HG03378 (cell line): ENCODE data around the gene PLXND1.
"Not testable (repeated sequence)": the region's sequence is repeated elsewhere in the genome, so short reads cannot be mapped to it uniquely, and the experiment has no call there.

Experiments
- ATAC-seq: cut with Tn5 transposase; IDR thresholded peaks from one replicate; pipeline ENCODE4 v1.9.1; 2021; ENCODE audit warnings: mild to moderate bottlenecking, moderate library complexity; ENCODE audit not compliant: unreplicated experiment

The PLXND1 gene

DNA sequence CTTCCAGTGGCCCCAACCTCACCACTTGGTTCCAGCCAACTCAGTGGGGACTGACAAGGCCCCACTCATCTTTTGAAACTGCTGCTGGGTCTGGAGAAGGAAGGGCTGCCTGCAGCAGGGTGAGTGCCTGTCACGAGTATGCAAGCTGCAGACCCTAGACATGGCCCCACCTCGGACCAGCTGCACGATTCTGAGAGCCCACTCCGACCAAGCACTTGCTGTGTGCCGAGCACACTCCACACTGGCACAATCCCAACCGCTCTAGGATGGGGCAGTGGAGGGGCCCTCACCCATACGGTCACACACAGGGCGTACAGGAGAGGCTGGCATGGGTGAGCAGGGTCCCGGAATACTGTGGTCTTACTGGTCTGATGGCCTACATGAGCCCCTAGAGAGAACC lies 8.0 kb upstream of the PLXND1 start:
- ATAC-seq, result no peak

- no peak for ATAC-seq
Measured at GRCh38 chr3:129613367-129613740, 6.9 kb upstream of the PLXND1 start.

DNA sequence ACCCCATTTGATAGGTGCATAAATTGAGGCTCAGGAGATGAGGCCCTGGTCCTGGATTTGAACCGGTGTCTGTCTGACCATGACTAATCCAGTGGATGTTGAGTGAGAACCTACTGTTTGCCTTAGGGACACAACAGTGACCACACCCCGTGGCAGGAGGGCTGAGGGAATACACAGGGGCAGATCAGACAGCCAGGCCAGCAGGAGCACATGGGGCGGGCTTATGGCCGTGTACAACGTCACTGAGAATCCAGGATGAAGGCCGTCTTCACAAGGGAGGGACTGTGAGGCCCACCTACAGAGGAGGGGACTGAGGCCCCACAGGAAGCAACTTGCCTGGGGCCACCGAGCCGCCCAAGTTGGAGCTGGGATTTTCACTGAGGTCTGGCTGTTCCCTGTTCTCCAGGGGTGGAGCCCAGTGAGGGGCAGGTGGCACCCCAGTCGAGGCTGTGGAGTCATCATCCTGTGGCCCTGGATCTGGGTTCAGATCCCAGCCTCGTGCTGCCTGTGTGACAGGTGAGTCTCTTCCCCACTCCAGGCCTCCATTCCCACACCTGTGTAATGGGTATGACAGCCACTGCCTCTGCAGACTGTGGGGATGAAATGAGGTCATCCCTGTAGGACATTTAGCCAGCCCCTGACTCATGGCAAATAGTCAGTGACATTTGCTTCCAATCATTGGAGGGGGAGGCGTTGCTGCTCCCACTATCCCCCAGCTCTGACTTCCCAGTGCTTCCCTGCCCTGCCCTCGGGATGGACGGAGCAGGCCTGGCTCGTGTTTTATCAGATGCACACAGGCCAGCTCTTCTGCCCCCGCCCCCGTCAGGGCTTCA lies 6.3 kb upstream of the PLXND1 start:
- ATAC-seq, result no peak

GRCh38 chr3:129611812-129612533 lies 5.5 kb upstream of the PLXND1 start:
- no peak for ATAC-seq

GRCh38 chr3:129611446-129611800 lies 4.9 kb upstream of the PLXND1 start:
- no peak for ATAC-seq

DNA sequence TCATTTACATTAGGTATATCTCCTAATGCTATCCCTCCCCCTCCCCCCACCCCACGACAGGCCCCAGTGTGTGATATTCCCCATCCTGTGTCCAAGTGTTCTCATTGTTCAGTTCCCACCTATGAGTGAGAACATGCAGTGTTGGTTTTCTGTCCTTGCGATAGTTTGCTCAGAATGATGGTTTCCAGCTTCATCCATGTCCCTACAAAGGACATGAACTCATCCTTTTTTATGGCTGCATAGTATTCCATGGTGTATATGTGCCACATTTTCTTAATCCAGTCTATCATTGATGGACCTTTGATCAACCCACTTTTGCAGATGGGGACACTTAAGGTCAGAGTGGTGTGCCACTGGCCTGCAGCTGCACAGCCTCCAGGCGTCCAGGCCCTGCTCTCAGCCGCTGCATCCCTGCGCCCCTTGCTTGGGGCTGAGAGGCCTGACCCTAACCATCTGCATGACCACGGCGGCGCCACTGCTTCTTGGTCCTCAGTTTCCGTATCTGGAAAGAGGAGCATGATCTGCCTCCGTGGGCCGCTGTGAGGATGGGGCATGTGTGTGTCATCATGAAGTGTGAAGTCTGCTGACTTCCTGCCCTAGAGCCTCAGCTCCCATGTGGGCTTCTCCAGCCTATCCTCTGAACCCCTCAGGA lies 4.4 kb upstream of the PLXND1 start:
- not testable (repeated sequence) for ATAC-seq

- no peak for ATAC-seq
Measured at GRCh38 chr3:129610276-129610675, 3.8 kb upstream of the PLXND1 start.

- no peak for ATAC-seq
Measured at GRCh38 chr3:129609591-129610182, 3.2 kb upstream of the PLXND1 start.

DNA sequence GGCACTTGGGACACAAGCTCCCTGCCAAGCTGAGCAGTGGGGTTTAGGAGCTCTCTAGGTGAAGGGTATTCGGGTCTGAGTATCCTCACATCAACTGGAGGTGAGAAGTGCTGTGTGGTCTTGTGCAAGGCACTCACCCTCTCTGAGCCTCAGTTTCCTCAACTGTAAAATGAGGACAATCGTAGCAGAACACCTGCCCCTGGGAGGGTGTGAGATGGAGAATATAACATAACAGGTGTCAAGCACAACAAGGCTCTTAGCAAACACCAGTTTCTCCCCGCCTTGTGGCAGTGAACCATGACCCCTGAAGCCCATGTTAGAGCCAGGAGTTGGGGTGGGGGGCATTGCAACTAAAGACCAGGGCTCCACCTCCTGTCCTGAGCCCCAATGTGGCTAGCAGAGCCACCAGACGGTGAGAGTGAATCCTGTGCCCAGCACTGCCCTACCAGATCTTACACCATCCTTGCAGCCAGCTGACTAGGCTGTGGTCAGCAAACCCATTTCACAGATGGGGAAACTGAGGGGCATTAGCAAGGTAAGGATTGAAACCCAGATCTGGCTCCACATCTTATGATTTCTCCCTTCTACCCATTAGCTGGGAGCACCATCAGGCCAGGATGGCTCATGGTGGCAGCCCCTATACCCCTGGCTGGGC lies 2.6 kb upstream of the PLXND1 start:
- no peak for ATAC-seq

GRCh38 chr3:129608087-129608935 lies 1.8 kb upstream of the PLXND1 start:
- ATAC-seq, result no peak

DNA sequence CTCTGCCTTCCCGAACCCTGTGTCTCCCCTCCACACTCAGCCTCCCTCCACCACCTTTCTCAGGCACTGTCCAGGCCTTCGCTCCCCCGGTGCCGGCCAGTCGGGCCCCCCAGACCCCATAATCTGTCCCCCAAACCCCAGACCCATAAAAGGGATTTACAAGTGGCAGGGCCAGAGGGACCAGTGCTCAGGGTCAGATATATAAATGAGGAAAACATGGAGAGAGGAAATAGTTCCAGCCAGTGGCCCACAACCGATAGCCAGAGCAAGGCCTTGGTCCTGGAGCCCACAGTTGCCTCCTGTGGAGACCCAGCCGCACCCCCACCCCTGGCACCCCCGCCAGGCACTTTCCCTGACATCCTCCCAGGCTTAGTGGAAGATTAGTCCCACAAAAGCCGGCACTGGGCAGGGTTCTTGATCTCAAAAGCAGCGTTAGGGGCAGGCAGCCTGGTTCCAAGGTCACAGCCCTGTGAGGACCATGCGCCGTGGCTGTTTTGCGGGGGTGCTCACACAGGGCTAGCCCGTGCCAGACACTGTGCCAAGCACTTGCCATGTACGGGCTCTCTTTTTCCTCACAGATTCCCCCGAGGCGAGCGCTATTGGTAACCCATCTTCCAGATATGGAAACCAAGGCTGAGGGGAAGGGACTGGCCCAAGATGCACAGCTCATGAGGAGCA lies 1.1 kb upstream of the PLXND1 start:
- no peak for ATAC-seq

DNA sequence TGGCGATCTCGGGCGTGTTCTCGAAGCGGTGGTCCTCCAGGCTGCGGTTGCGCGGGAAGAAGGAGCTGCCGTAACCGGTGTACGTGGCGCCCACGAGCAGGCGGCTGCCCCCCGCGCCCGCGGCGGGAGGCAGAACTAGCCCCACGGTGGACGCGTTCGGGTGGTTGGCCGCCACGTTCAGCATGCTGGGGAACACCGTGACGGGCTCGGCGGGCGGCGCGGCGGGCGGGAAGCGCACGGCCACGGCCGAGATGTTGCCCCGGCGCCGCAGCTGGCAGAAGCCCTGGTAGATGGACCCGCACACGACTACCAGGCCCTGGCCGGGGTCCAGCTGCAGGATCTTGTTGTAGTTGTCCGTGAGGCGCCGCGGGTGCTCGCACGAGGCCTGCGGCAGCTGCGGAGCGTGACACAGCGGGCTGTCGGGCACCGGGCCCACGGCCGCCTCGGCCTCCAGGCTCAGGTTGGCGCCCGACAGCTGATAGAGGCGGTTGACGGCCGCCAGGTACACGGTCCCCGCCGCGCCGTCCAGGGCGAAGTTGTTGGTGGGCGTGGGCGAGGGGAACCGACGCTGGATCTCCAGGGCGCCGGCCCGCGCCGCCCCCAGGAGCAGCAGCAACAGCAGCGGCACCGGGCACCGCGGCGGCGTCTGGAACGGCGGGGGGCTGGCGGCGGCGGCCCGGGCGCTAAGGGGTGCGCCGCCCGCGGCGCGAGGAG lies 397 bp downstream of the PLXND1 start:
- no peak for ATAC-seq

- no peak for ATAC-seq
Measured at GRCh38 chr3:129605203-129605921, 1.1 kb downstream of the PLXND1 start.

DNA sequence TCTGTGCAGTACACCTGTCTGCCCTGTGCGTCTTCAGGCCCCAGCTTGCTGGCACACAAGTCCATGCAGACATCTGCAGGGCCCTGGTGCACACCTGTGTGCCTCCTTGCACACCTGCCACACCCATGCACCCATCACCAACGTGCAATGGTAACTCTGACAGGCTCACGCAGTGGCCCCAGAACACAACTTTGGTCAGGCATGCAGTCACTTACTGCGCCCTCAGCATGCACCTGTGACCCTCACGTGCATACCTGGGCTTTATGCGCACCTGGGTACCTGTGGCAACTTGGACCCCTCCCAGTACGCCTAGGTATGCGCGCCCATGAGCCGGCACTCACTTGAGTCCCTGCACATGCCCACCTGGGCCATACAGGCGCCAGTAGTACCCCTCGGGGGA lies 1.7 kb downstream of the PLXND1 start:
- no peak for ATAC-seq

- ATAC-seq, result no peak
Measured at GRCh38 chr3:129603991-129604749, 2.3 kb downstream of the PLXND1 start.

- no peak for ATAC-seq
Measured at GRCh38 chr3:129603561-129603942, 2.9 kb downstream of the PLXND1 start.

- ATAC-seq, result no peak
Measured at GRCh38 chr3:129602730-129603560, 3.5 kb downstream of the PLXND1 start.
